ENCODE measurements around the gene FOXD4L3.
"Not testable (repeated sequence)": the region's sequence is repeated elsewhere in the genome, so short reads cannot be mapped to it uniquely, and the experiment has no call there.

- TF ChIP-seq CTCF (IDR thresholded peaks at IDR 0.05; ENCODE audit: low read depth, low read length, poor library complexity, severe bottlenecking); EZH2phosphoT487 (IDR thresholded peaks at IDR 0.05; ENCODE audit: borderline replicate concordance, low read length): not testable (repeated sequence)
Measured at GRCh38 chr9:68336639-68337339, 34.1 kb downstream of the FOXD4L3 start.

All from DOHH2 (cell line).